ENCODE measurements around the gene ATOH8. TPM values are rescaled to one million over a fixed set of nuclear protein-coding genes. Genes with fewer than 3 reads are reported as not detected.

ATOH8 gene
- total and polyA plus RNA-seq, 4 donors, result 38.6 to 63.3 (median 50.5) TPM

DNA sequence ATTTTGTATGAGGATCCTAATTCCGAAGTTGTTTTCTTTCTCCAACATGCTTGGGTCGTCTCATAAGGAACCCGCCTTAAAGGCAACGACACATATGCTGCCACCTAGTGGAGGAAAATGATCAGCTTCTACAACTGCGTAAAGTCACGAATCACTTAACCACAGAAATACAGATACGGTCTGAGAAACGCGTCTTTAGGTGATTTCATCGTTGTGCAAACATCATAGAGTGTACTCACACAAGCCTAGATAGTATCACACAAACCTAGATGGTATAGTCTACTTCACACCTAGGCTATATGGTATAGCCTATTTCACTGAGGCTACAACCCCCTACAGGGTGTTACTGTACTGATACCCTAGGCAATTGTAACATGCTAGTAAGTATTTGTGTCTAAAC lies 46.5 kb upstream of the ATOH8 start:
- Histone ChIP-seq H3K9ac (ENCODE audit: insufficient read depth in 1 of 2, low read length in 2 of 2) (no peak overlapping the region), H3K4me3 (no peak overlapping the region), H3K4me1 (ENCODE audit: control insufficient read depth in 5 of 5, insufficient read depth in 5 of 5, low read length in 5 of 5) (peaks cover 3 to 36% (median 26%) of the 10 kb centered on the region in 5 donors), H3K36me3 (ENCODE audit: control insufficient read depth in 4 of 4, insufficient read depth in 4 of 4, low read length in 4 of 4) (no peaks in the 10 kb centered on the region), H3K27ac (ENCODE audit: low read depth in 1 of 2, low read length in 1 of 2) (peak overlapping the region in 1 of 2 donors; percentile 97), H3K9me3 (ENCODE audit: control insufficient read depth in 4 of 4, insufficient read depth in 3 of 4, low read length in 3 of 4) (no peaks in the 10 kb centered on the region), H3K27me3 (ENCODE audit: control insufficient read depth in 3 of 3, insufficient read depth in 3 of 3, low read length in 2 of 3) (no peaks in the 10 kb centered on the region)
- ATAC-seq (ENCODE audit: insufficient read depth, low FRiP score) (no peak), DNase-seq (peak; percentile 57 to 93 (median 85))
- TF ChIP-seq, protein P1, sequence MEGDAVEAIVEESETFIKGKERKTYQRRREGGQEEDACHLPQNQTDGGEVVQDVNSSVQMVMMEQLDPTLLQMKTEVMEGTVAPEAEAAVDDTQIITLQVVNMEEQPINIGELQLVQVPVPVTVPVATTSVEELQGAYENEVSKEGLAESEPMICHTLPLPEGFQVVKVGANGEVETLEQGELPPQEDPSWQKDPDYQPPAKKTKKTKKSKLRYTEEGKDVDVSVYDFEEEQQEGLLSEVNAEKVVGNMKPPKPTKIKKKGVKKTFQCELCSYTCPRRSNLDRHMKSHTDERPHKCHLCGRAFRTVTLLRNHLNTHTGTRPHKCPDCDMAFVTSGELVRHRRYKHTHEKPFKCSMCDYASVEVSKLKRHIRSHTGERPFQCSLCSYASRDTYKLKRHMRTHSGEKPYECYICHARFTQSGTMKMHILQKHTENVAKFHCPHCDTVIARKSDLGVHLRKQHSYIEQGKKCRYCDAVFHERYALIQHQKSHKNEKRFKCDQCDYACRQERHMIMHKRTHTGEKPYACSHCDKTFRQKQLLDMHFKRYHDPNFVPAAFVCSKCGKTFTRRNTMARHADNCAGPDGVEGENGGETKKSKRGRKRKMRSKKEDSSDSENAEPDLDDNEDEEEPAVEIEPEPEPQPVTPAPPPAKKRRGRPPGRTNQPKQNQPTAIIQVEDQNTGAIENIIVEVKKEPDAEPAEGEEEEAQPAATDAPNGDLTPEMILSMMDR (IDR thresholded peaks at IDR 0.05; ENCODE audit: control extremely low read depth, extremely low read depth), result peak; percentile 87
- WGBS, 2 donors, result 0 to 1% methylated on average over 10 of the region's 10 CpGs

DNA sequence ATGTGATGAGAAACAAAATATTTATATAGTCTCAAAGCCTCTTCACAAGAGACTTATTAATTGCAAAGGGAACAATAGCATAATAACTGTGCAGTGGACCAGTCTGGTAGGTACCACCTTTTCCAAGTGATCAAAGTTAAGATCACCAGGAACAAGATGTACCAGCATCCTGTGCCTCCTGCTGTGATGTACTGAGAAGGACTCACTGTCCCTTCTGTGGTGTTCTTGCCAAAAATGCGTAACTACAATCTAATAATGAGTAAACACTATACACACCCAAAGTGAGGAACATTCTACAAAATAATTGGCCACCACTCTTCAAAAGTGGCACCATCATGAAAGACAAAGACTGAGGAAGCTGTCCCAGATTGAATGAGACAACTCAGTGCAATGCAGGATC lies 45.1 kb upstream of the ATOH8 start:
- Histone ChIP-seq H3K9ac (ENCODE audit: insufficient read depth in 1 of 2, low read length in 2 of 2) (no peak overlapping the region), H3K27me3 (ENCODE audit: control insufficient read depth in 3 of 3, insufficient read depth in 3 of 3, low read length in 2 of 3) (no peaks in the 10 kb centered on the region), H3K9me3 (ENCODE audit: control insufficient read depth in 4 of 4, insufficient read depth in 3 of 4, low read length in 3 of 4) (no peaks in the 10 kb centered on the region), H3K4me1 (ENCODE audit: control insufficient read depth in 5 of 5, insufficient read depth in 5 of 5, low read length in 5 of 5) (peaks cover 3 to 44% (median 33%) of the 10 kb centered on the region in 5 donors), H3K36me3 (ENCODE audit: control insufficient read depth in 4 of 4, insufficient read depth in 4 of 4, low read length in 4 of 4) (no peaks in the 10 kb centered on the region), H3K27ac (ENCODE audit: low read depth in 1 of 2, low read length in 1 of 2) (peak overlapping the region in 1 of 2 donors; percentile 27), H3K4me3 (no peak overlapping the region)
- DNase-seq (no peak), ATAC-seq (ENCODE audit: insufficient read depth, low FRiP score) (no peak)
- WGBS, 2 donors, result 44 to 55% methylated on average over 1 of the region's 1 CpG
- TF ChIP-seq, protein P1 (IDR thresholded peaks at IDR 0.05; ENCODE audit: control extremely low read depth, extremely low read depth), result no peak

GRCh38 chr2:85709401-85709811 lies 44.4 kb upstream of the ATOH8 start:
- Histone ChIP-seq H3K36me3 (ENCODE audit: control insufficient read depth in 4 of 4, insufficient read depth in 4 of 4, low read length in 4 of 4) (no peaks in the 10 kb centered on the region), H3K9ac (ENCODE audit: insufficient read depth in 1 of 2, low read length in 2 of 2) (no peak overlapping the region), H3K9me3 (ENCODE audit: control insufficient read depth in 4 of 4, insufficient read depth in 3 of 4, low read length in 3 of 4) (no peaks in the 10 kb centered on the region), H3K4me3 (no peak overlapping the region), H3K27me3 (ENCODE audit: control insufficient read depth in 3 of 3, insufficient read depth in 3 of 3, low read length in 2 of 3) (no peaks in the 10 kb centered on the region), H3K27ac (ENCODE audit: low read depth in 1 of 2, low read length in 1 of 2) (peak overlapping the region; percentile 76 to 96), H3K4me1 (ENCODE audit: control insufficient read depth in 5 of 5, insufficient read depth in 5 of 5, low read length in 5 of 5) (peaks cover 3 to 48% (median 33%) of the 10 kb centered on the region in 5 donors)
- no peak for ATAC-seq (ENCODE audit: insufficient read depth, low FRiP score)
- peak in 1 of 3 donors; percentile 40 for DNase-seq
- 13 to 19% methylated on average over 4 of the region's 4 CpGs for WGBS, 2 donors
- TF ChIP-seq, protein P1 (IDR thresholded peaks at IDR 0.05; ENCODE audit: control extremely low read depth, extremely low read depth), result no peak

All from lung (tissue), 12 donors.